ENCODE measurements around the gene PRCP.
"Not testable (repeated sequence)": the region's sequence is repeated elsewhere in the genome, so short reads cannot be mapped to it uniquely, and the experiment has no call there.

Gene PRCP

DNA sequence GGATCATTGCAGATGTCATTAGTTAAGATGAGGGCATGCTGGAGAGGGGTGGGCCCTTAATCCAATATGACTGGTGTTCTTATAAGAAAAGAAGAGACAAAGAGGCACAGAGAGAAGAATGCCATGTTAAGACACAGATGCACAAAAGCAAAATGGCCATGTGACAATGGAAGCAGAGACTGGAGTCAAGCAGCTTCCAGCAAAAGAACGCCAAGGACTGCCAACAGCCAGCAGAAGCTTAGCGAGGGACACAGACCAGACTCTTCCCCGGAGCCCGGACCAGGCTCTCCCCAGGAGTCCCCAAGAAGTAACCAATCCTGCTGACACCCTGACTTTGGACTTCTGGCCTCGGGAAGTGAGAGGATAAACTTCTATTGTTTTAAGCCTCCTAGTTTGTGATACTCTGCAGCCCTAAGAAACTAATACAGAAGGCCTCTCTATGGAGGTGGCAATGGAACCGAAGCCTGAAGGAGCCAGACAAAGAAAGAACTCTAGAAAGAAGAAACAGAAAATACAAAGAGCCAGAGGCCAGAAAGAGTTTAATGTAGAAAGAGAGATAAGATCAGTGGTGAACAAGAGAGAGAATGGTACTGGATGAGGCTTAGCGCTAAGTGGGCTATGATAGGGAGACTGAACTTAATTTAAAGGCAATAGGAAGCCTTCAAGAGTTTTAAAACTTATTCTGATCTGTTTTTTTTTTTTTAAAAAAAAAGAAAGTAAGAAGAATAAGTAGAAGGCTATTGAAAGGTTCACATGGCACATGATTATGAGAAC is 27.7 kb downstream of the PRCP start:
- peak in 2 of 56 donors; percentile 3 to 9 for DNase-seq

DNA sequence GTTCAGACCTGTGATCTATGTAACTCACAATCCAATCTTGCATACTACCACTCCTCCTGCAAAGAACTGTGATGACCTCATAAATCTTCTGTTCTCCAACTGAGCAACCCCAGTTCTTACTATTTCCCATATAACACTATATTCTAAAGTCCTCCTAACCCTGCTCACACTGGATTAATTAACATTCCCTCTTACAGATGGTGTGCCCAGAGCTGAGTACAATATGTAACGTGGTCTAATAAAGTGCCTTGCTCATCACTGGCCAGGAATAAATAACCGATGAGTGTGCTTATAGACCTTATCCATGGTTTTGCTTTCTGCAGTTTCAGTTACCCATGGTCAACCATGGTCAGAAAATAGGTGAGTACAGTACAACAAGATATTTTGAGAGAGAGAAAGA is 28.6 kb downstream of the PRCP start:
- no peak for DNase-seq

DNA sequence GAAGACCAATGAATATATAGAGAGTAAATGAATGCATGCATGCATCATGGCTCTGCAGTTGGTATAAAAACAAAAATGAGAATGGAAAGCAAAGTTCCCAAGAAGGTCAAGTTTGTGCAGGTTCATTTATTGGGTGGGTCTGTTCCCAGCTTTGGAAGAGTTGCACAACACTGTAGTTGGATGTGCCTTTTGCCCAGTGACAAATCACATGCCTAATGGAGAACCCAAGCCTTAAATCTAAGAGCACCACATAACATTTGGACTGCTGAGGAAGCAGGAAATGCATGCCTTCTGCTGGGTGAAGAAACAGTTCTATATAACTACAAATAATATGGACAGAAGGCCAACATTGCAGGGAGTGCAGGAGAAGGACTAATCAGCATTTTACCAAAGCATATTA is 30.6 kb downstream of the PRCP start:
- no peak for DNase-seq

DNA sequence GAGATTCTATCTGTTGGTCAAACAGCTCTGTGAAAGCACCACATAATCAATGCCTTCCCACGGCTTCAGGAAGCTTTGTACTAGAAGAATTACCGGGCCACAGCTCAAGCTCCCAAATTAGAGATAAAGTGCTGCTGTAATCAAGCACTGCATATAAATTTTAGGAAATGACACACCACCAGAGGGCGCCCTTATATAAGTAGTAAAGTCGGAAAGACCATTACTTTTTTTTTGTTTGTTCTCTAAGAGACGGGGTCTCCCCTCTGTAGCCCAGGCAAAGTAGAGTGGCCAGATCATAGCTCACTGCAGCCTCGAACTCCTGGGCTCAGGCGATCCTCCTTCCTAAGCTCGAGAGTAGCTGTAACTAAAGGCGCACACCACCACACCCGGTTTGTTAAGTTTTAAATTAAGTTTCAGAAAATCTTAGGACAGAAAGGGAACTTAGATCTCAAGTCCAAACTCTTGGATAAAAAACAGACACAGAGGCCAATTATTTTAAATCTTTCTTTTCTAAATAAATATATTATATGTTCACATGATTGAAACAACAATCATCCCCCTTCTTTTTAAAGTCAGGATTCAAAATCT is 32.6 kb downstream of the PRCP start:
- DNase-seq, result peak in 43 of 56 donors; percentile 2 to 92 (median 41)

DNA sequence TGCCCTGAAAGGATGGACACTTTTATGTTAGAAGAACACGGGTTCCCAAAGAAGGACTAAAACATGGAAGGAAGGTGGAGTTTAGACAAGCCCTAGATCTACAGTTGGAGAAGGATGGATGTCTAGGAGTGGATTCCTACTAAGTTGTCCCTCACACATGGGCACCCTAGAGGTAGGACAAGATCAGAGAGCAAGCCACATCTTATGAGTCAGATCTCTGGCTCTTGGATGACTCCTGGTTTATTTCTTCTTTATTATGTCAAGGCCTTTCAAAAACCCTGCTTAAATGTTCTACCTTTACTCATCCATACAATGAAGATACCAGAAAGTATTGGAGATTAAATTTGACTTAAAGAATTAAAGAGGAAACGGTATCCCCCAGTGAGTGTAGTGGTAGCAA is 34.4 kb downstream of the PRCP start:
- DNase-seq, result no peak

DNA sequence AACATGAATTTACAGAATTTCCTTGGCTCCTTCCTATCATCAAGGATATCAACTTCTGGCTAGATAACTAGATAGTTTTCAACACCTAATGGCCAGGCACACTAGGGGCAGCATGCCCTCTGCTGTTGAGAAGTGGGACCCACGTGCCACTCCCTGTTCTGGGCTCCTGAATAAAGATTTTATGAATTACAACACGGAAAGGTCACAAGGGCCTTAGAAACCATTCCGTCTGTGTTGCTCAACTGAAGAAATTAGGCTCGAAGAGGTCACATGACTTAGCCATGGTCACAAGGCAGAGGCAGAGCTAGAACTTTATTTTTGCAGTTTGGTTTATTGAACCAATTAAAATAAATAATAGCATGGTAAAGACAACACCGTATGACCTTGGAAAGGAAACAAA is 36.0 kb downstream of the PRCP start:
- DNase-seq, result peak in 48 of 56 donors; percentile 5 to 90 (median 56)

DNA sequence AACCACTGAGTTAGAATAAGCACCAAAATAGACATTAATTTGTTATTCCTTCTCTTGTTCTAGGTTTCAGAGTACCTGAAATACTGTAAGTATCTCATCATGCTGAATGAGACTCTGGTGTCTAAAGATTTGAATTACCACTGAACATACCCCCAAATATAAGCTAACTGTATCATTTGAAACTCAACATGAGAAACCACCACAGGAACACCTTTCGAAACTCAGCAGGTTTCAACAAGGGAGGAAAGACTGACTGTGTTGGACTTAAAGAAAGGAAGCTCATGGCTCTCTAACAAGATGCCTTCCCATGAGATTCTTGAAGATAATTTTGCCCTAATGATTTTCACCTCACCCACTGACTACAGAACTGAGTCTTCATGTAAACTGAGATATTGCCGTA is 37.0 kb downstream of the PRCP start:
- no peak for DNase-seq

DNA sequence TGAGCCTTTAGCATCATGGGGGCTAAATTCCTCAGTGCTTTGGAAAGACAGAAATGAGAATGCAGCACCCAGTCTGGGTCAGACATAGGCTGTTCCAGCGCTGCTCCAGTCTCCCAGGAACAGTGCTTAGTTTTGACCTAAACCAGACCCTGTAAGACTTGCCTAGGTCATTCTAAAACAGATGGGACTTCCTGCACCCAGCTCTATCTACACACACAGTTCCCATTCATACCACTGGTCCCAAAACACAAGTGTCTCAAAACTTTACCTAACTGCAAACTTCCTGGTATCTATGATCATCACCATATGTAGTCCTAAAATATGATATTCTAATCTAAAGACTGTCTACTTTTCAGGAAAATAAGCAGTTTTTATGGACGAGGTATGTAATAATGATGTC is 37.9 kb downstream of the PRCP start:
- no peak for DNase-seq

DNA sequence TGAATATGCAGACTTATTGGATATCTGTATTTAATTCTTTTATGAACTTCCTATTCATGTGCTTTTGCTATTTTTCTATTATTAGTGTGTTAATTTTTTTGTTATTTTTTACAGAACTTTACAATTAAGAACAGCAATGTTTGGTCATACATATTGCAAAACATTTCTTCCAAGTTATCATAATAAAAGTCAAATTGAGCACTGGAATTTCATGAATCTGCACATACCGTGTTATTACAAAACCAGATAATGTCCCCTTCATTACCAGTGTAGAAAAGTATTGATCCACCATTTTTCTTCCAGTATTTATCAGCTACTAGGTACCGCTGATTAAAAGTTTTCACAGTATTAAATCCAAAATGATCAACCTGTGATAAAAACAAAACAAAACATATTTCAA is 40.5 kb downstream of the PRCP start:
- DNase-seq, result no peak

DNA sequence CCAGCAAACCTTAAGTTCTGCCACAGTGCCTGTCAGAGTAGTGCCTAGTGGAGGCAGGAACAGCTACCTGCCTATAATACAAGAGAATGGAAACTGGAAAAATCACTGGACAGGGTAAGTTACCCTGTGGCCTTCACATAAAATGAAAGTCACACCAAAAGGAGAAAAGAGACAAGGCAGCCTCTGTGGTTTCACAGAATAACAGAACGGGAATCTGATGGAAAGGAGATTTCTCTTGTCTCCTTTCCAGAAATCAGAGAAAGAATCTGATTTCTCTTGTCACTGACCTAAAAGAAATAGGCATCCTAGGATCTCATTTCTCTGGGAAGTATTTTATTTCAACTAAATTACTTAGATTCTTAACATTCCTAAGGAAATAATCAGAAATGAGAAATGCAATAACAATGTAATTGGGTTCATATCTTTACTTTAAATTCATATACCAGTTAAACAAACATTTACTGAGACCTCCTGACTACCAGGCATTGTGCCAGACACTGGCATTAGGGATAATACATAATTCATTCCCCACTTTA is 41.6 kb downstream of the PRCP start:
- DNase-seq, result peak in 1 of 56 donors; percentile 50

DNA sequence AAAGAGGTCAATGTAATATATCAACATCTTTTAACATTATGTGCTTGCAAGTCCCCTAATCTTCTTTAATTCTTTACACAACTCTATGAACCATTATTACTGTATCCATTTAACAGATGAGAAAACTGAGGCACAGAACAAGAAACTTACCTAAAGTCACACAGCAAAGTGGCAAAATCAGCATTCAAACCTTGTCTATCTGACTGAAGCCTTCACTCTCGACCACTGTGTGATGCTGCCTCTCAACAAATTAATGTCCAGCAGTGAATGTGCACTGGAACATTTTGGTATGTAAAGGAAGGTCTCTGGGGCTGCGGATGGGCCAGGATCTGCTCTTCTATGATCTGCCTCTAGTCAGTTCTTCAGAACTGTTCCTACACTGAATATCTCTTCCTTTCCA is 42.1 kb downstream of the PRCP start:
- DNase-seq, result peak in 2 of 56 donors; percentile 32 to 50

DNA sequence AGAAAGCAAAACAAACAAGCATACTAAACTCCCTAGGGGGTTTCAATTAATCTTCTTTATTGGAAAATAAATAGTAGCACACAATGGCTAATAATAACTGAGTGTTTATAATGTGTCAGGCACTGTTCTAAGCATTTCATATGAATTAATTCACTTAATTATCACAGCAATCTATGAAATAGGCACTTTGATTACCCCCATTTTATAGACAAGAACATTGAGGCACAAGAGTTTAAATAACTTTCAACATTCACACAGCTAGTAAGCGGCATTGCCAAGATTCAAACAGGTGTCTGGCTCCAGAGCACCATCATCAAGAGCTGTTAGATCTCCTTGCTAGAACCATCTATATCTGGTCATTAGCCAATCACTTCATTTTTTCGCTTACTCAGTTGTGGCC is 43.1 kb downstream of the PRCP start:
- DNase-seq, result no peak

DNA sequence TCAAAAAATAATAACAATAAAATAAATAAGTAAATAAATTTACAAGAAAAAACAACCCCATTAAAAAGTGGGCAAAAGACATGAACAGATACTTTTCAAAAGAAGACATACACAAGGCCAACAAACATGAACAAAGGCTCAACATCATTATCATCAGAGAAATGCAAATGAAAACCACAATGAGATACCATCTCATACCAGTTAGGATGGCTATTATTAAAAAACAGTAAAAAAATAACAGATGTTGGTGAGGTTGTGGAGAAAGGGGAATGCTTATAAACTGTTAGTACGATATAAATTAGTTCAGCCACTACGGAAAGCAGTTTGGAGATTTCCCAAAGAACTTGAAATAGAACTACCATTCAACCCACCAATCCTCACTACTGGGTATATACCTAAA is 44.6 kb downstream of the PRCP start:
- no peak for DNase-seq

DNA sequence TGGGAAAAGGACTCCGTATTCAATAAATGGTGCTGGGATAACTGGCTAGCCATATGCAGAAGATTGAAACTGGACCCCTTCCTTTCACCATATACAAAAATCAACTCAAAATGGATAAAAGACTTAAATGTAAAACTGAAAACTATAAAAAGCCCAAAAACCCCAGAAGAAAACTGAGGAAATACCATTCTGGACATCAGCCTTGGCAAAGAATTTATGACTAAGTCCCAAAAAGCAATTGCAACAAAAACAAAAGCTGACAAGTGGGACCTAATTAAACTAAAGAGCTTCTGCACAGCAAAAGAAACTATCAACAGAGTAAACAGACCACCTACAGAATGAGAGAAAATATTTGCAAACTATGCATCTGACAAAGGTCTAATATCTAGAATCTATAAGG is 45.3 kb downstream of the PRCP start:
- DNase-seq, result not testable (repeated sequence)

DNA sequence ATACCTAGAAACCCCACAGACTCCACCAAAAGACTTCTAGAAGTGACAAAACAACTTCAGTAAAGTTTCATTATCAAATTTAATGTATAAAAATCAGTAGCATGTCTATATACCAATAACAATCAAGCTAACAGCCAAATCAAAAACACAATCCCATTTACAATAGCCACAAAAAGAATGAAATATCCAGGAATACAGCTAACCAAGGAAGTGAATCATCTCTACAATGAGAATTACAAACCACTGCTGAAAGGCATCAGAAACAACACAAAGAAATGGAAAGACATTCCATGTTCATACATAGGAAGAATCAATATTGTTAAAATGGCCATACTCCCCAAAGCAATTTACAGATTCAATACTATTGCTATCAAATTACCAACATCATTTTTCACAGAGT is 46.0 kb downstream of the PRCP start:
- no peak for DNase-seq

DNA sequence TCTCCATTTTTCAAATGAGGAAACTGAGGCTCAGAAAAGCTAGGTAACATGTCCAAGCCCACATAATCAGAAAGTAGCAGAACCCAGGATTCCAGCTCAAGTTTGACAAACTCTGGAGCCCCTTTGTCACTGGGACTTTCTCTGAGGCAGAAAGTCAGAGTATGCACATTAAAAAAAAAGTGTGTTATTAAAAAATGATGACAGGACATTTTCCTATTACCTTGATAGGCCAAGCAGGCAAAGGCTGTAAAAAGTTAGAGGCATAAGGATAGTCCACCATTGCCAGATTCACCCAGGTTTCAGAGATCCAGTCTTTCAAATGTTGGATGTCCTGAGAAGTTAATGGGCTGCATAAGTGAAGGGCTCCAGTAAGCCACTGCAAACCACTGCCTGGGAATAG is 51.4 kb downstream of the PRCP start:
- DNase-seq, result no peak

DNA sequence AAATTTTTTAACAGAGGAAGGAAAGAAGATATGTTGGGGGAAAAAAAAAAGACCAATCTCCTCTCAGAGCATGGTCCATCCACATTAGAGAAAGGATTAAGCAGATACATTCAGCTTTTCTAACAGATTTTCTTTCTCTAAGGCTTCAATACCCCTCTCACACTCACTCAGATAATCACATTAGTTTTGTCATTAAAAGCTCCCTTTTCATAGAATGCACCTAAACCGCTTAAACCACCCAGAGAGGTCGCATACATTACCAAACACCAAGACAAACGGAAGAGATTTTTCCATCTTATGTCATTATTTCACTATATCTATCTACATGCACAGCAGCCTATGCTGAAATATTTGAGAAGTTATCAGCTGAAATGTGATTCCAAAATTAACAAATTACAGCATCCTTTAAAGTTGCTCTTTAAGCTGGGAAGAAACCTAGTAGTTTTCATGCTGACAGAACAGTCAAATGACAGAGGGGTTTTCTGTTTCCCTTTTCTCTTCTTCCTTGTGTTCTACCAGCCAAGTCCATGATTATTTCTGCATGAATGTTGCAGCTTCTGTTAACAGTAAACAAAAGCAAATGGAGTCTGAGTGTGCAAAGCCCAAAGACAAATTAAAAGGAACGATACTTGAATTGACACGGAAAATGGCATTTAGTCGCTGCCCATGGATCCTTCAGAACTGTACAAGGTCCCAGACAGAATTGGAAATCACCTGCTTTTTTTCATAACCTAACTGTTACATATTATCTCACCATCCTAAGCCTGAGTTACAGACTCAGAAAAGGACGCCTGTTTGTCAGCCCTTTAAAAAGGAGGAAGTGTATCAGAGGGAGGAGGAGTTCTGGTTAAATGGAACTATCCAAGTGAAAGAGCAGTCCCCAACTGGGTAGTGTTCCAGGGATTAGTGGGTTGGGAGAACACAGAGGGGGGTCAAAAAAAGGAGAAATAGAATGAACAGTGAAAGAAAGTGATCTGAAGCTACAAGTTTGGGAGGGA is 54.6 kb downstream of the PRCP start:
- peak in 1 of 56 donors; percentile 29 for DNase-seq

DNA sequence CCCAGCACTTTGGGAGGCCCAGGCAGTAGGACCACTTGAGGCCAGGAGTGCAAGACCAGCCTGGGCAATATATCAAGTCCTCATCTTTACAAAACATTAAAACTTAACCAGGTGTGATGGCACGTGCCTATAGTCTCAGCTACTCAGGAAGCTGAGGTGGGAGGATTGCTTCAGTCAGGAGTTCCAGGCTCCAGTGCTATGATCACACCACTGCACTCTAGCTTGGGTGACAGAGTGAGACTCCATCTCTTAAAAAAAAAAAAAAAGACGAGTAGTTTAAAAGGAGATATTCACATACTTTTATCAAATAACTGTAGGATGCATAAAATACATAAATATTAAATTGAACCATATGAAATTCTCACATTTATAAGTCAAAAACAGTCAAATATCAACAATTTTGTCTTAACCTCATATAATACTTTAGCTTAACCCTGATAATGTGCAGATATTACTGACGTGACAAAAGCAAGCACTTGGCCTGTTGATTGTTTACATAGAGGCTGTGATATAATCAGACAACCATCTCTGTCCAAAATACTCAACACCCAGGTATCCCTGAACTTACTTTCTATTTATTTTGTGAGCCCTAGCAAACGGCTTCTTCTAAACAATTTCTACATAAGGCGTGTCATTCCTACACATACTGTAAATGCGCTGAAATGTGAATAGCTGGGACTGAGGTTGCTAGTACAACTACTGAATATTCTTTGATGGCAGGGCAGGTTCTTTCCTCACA is 57.0 kb downstream of the PRCP start:
- DNase-seq, result no peak

DNA sequence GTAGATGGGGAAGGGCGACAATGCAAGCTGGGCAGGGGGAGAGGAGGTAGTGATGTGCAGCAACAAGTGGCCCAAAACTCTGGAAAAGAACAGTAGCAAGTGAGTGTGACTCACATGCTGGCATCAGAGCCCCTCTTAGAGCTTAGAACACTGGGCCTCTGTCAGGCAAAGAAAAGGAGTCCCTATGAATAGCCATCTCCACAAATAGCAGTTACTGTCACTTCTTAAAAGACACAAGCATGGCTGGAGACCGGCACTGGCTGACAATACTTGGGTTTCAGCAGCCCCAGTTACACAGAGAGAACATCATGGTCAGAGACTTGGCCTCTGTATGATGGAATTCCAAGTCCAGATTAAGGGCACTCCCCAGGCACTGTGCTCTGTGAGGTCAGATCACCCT is 58.2 kb downstream of the PRCP start:
- peak in 53 of 56 donors; percentile 6 to 88 (median 63) for DNase-seq

DNA sequence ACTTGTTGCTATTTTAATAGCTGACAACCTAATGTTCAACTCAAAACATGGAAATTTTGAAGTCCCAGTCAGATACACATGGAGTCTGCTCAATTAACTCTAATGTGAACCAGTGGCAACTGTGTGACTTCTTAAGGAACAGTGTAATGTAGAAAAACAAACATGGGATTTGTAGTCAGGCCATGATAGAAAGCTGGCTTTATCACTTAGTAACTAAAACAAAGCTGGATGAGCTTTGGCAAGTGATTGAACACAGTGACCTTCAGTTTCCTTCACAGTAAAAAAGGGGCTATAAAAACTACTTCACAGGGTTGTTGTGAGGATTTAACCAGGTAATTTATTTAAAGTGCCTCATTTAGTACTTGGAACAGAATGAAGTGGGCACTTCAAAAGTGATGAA is 62.6 kb downstream of the PRCP start:
- no peak for DNase-seq

DNA sequence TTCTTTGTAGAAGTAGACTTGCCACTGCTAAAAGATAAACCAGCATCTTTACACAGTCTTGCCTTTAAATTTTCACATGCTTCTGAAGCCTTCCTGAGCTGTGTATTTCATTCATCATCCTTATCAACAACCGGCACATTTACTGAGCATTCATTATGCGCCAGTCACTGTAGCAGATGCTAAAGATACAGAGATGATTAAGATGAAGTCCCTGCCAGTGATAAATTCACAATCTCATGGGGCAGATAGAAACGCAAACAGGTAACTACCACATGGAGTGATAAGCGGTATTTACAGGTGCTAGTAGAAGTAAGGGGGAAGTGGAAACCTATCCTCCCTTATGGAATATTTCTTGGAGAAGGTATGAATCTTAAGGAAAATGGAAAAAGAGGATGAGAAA is 67.2 kb downstream of the PRCP start:
- no peak for DNase-seq
